AG04450 (cell line): ENCODE measurements around the gene BEST1. TPM values are rescaled to one million over a fixed set of nuclear protein-coding genes. Genes with fewer than 3 reads are reported as not detected.

Source experiments
- CTCF ChIA-PET: fragments of 300-600, 350-600 bp; formaldehyde crosslinking; extraction: SDS; loops from one replicate; lab custom pipeline; 2022; ENCODE audit warnings: antibody characterized with exemption, inconsistent platforms; lab: Charles Lee
- POLR2A ChIA-PET: fragments of 350-600 bp; formaldehyde crosslinking; extraction: SDS; loops from one replicate; lab custom pipeline; 2021; ENCODE audit warnings: antibody characterized with exemption, inconsistent platforms; lab: Yijun Ruan, JAX
- DNase-seq: peaks from one replicate; pipeline ENCODE4 v3.0.0-alpha.2; 2011; ENCODE audit warnings: low read depth, low spot score
- H3K27ac ChIP-seq: one replicate; pipeline ENCODE4 v1.5.1; 2012; ENCODE audit warnings: low read depth, low read length, control low read depth
- H3K27me3 ChIP-seq: one replicate; pipeline ENCODE4 v1.6.0; 2012; ENCODE audit warnings: low read length; ENCODE audit not compliant: control insufficient read depth, insufficient read depth
- H3K4me3 ChIP-seq: 2 replicates; pipeline ENCODE4 v1.5.1; 2011; ENCODE audit warnings: mild to moderate bottlenecking, low read depth, low read length, control low read depth
- H3K9me3 ChIP-seq: 2 replicates; pipeline ENCODE4 v1.5.1; 2012; ENCODE audit warnings: low read length; ENCODE audit not compliant: control insufficient read depth, insufficient read depth
- CTCF ChIP-seq: IDR thresholded peaks from 2 replicates; pipeline ENCODE4 v1.5.1; 2011; ENCODE audit warnings: low read depth, low read length, control low read depth, inconsistent platforms
- polyA plus RNA-seq: library from polyadenylated mRNA; depleted of rRNA; stranded (reverse); fragments of >200 nt; gene quantifications from 2 replicates; pipeline ENCODE4 v1.2.3, GENCODE V29; 2011

The BEST1 gene
- polyA plus RNA-seq, 1 experiment, result 2.6 TPM

DNA sequence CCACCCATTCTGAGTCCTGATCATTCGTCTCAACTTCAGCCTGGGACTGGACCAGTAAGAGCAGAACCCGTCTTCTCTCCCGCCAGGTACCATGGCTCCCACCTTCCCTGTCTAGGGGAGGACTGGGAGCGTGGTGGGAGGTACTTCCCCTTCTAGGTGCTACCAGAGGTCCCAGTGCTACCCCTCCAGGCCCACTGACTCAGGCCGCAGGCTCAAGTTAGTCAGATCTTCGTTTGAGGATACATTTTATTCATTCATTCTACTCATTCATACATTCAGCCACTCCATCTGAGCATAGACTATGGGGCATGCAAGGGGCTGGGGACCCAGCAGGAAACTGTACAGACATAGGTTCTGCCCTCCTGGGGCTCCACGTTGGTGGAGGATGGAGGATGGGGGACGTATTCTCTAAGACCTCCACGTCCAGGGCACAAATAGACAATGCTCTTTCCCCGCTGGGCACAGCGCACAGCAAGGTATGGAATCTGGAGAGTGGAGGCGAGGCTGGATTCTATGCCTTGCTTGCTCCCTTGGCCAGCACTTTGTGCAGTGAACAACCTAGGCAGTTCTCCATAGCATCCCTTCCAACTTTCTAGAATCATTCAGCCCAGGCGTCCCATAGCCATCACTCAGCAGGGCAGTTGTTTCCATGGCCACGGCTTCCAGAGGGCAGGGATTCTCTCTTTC lies 31.8 kb upstream of the BEST1 start:
- Histone ChIP-seq H3K27me3 (peaks cover 29% of the 10 kb centered on the region), H3K27ac (no peak overlapping the region), H3K9me3 (no peaks in the 10 kb centered on the region), H3K4me3 (no peak overlapping the region)
- DNase-seq, result no peak
- ChIA-PET POLR2A (interaction anchor here (1.0 kb wide), 1 partner anchor 37 kb away, joined by 5 read pairs; no protein-coding TSS in a partner anchor), CTCF (no interaction called here)
- no peak for TF ChIP-seq CTCF

DNA sequence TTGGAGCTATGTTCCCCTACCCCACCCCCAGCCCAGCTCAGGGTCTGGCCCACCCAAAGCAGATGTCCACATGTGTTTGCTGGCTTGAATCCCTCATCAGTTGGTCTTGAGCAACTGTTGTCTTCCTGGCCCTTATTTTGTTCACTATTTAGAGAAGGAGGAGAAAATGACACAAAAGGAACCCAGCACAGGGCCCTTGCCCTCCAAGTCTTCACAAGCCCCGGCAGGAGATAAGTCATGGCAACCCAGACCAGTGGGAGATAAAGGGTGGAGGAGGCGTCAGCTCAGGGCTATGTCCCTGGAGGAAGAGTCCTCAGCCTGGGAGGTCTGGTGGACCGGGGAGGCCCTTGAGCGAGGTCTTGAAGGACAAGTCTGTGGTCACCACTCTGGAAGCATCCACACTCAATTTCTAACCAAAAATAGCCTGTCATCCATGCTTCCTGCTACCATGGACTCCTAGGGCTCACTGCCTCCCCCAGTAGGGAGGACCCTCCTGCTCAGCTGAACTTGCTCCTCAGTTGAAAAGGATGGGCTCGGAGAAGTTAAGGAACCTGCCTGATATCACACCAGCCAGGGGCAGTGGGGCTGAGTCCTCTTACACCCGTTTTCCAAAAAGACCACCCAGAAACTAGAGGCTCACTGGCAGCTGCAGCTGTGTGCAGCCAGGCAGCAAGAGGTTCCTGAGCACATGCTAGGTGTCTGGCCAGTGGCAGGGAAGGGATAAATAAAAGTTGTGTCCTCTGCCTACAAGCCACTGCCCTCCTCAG lies 31.0 kb upstream of the BEST1 start:
- Histone ChIP-seq H3K27me3 (peaks cover 29% of the 10 kb centered on the region), H3K27ac (no peak overlapping the region), H3K4me3 (no peak overlapping the region), H3K9me3 (no peaks in the 10 kb centered on the region)
- TF ChIP-seq CTCF, result no peak
- DNase-seq, result no peak
- ChIA-PET CTCF (interaction anchor here (1.1 to 2.8 kb wide), 3 partner anchors 21 to 189 kb away, joined by 3 to 7 read pairs (median 6); no protein-coding TSS in a partner anchor), POLR2A (no interaction called here)

GRCh38 chr11:61919705-61920631 lies 30.2 kb upstream of the BEST1 start:
- Histone ChIP-seq H3K9me3 (no peaks in the 10 kb centered on the region), H3K27me3 (peaks cover 29% of the 10 kb centered on the region), H3K4me3 (no peak overlapping the region), H3K27ac (no peak overlapping the region)
- ChIA-PET CTCF (interaction anchor here (1.1 to 2.8 kb wide), 3 partner anchors 22 to 188 kb away, joined by 3 to 7 read pairs (median 6); no protein-coding TSS in a partner anchor), POLR2A (no interaction called here)
- no peak for TF ChIP-seq CTCF
- no peak for DNase-seq

DNA sequence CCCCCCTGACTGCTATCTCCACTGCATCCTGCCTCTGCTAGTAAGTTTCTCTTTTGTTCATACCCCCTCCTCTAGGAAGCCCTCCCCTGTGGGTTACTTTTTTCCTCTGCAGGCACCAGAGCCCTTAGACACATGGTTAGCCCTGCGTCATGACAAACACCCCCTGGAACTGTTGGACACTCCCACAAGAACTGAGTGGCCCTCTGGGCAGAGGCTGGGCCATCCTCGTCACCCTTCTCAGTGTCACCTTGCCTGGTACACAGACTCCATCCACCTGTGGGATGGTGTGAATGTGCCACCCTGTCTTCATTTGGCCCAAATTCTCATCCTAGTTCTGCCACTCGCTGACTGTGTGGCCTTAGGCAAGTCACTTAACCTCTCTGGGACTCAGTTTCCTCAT lies 28.7 kb upstream of the BEST1 start:
- H3K4me3 ChIP-seq, result no peak overlapping the region
- TF ChIP-seq CTCF, result no peak
- DNase-seq, result no peak
- H3K9me3 ChIP-seq, result no peaks in the 10 kb centered on the region
- POLR2A ChIA-PET, result no interaction called here
- no peak overlapping the region for H3K27ac ChIP-seq
- CTCF ChIA-PET, result interaction anchor here (2.8 kb wide), 1 partner anchor 26 kb away, joined by 7 read pairs; no protein-coding TSS in a partner anchor
- peaks cover 28% of the 10 kb centered on the region for H3K27me3 ChIP-seq
